NB4 (cell line): Measurements from ENCODE around the gene FGF11.

Experiments used
- DNase-seq: peaks from one replicate; pipeline ENCODE4 v3.0.0; 2010; ENCODE audit warnings: low read depth
- H3K4me3 ChIP-seq: one replicate; pipeline ENCODE4 v1.5.1; 2011; ENCODE audit warnings: mild to moderate bottlenecking, low read depth, low read length, moderate library complexity
- MYC ChIP-seq: IDR thresholded peaks from 2 replicates; pipeline ENCODE4 v1.6.1; 2011; ENCODE audit warnings: low read depth, low read length
- POLR2A ChIP-seq: IDR thresholded peaks from 2 replicates; pipeline ENCODE4 v1.6.1; 2011; ENCODE audit warnings: mild to moderate bottlenecking; ENCODE audit not compliant: insufficient read length; ENCODE audit errors: extremely low read depth
- TF ChIP-seq, protein P1 (sequence below): IDR thresholded peaks from one replicate; pipeline ENCODE4 v1.5.1; 2012; ENCODE audit warnings: low read depth, low read length
- TF ChIP-seq, protein P2 (sequence below): IDR thresholded peaks from 2 replicates; pipeline ENCODE4 v1.6.1; 2011; ENCODE audit warnings: low read depth, low read length

Gene FGF11

DNA sequence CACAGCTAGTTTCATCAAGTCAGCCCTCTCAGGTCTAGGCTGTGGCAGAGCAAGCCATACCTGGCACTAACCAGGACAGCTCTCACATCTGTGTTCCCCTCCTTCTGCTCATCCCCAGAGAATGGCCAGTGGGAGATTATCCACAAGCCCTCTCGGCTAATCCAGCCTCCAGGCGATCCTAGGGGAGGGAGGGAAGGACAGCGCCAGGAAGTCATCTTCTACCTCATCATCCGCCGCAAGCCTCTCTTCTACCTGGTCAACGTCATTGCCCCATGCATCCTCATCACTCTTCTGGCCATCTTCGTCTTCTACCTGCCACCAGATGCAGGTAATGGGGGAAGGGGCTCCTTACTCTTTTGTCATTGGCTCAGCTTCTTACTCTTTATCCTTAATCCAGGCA, 9.1 kb downstream of the FGF11 start:
- TF ChIP-seq, protein P1, sequence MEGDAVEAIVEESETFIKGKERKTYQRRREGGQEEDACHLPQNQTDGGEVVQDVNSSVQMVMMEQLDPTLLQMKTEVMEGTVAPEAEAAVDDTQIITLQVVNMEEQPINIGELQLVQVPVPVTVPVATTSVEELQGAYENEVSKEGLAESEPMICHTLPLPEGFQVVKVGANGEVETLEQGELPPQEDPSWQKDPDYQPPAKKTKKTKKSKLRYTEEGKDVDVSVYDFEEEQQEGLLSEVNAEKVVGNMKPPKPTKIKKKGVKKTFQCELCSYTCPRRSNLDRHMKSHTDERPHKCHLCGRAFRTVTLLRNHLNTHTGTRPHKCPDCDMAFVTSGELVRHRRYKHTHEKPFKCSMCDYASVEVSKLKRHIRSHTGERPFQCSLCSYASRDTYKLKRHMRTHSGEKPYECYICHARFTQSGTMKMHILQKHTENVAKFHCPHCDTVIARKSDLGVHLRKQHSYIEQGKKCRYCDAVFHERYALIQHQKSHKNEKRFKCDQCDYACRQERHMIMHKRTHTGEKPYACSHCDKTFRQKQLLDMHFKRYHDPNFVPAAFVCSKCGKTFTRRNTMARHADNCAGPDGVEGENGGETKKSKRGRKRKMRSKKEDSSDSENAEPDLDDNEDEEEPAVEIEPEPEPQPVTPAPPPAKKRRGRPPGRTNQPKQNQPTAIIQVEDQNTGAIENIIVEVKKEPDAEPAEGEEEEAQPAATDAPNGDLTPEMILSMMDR = no peak
- TF ChIP-seq, protein P2, sequence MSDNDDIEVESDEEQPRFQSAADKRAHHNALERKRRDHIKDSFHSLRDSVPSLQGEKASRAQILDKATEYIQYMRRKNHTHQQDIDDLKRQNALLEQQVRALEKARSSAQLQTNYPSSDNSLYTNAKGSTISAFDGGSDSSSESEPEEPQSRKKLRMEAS = no peak
- TF ChIP-seq MYC = no peak
- no peak for TF ChIP-seq POLR2A
- no peak overlapping the region for H3K4me3 ChIP-seq
- no peak for DNase-seq

DNA sequence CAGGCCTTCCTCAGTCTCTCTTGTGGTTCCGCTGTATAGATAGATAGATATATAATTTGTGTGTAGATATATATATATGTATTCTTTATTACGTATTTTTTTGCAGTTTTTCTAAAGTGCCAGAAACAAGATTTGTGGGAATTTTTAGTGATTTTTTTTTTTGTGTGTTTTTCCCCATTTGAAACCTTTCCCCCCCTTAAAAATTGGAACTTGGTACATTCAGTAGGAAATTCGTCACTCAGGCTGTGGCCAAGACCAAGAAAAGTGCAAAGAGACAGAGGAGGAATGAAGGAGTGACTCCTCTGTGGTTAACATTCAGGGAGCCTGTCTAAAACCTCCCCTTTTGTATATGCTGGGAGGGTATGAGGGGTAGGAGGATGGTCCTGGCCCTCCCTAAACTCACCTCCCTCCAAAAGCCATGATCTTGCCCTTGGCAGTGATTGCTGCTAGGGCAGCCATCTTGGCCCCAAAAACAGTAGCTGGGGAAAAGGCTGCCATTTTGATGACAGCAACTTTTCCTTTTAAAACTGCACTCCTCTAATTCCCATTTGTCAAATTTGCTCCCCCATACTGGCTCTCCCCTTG, 20.7 kb downstream of the FGF11 start:
- no peak overlapping the region for H3K4me3 ChIP-seq
- TF ChIP-seq, protein P1 = no peak
- TF ChIP-seq POLR2A = no peak
- TF ChIP-seq MYC = no peak
- TF ChIP-seq, protein P2 = no peak
- DNase-seq = no peak

DNA sequence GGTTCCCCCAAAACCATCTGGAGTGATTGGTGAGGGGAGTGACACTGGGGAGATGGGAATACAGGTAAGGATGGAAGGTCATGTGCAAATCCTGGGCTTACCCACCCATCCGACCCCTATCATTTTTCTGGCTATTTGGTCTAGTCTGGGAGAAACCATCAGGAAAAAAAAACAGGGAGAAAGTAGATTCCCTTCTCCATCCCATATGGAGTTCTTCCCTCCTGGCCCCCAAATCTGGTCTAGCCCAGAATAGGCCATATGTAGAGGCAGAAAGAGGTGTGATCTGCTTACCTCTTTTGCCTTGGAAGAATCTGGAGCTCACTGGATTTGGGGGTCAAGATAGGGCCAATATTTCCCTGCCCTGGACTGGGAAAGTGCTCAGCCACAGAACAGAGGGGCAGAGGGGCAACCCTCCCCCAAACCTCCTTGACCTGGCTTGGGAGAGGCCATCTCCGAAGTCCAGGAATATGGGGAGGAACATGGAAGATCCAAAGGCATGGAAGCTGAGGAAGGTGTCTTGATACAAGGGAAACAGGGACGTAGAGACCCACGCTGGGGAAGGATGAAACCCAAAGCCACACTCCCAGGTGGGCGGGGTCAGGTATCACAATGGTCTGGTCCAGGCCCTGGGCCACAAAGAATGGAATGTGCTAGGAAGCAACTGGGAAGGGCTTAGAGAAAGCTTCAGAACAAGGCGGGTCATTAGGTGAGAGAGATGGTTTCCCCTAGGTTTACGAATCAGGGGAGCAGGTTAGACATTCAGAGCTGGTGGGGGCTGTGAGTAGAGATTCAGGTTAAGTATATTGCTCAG, 21.7 kb downstream of the FGF11 start:
- no peak for DNase-seq

DNA sequence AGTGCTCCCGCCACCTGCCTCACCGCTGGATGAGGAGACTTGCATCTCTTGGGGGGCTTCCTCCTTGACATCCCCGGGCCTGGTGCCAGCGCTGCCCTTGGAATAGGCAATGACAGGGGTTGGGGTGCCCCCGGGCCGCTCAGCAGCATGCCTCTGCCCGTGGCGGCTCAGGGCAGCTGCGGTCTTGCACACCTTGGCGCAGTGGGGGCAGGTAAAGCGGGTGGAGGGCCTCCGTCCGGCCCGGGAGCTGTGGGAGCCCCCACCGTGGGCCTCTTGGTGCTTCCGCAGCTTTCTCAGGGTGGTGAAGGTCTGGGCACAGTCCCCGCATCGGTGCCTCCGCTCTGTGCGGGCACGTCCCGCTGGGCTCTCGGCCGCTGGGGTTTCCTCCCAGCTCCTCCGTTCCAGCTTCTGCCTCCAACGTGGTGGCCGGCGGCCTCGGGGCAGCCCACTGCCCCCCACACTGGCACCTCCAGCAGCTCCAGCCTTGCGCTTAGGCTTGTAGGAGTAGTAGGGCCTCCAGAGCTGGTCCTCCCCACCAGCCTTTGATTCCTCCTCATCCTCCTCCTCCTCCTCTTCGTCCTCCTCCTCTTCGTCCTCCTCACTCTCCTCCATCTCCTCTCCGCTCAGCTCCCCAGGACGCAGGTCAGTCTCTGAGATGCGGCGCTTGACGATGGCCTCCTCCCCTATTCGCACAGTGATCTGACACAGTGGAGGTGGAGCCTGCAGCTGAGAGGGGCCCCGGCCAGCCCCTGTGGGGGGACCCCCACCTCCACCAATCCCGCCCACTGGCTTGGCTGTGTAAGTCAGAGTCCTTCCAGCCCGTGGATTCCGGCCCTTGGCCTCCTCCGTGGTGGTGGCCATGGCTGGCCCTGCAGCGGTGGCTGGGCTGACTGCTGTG, 23.4 kb downstream of the FGF11 start:
- no peak overlapping the region for H3K4me3 ChIP-seq
- DNase-seq = no peak
- no peak for TF ChIP-seq POLR2A
- TF ChIP-seq, protein P2 = no peak
- TF ChIP-seq, protein P1 = no peak
- TF ChIP-seq MYC = no peak

More for the DNA sequence above, 21.7 kb downstream of the FGF11 start:
- no peak overlapping the region for H3K4me3 ChIP-seq
- no peak for TF ChIP-seq MYC
- TF ChIP-seq, protein P2 = no peak

DNA sequence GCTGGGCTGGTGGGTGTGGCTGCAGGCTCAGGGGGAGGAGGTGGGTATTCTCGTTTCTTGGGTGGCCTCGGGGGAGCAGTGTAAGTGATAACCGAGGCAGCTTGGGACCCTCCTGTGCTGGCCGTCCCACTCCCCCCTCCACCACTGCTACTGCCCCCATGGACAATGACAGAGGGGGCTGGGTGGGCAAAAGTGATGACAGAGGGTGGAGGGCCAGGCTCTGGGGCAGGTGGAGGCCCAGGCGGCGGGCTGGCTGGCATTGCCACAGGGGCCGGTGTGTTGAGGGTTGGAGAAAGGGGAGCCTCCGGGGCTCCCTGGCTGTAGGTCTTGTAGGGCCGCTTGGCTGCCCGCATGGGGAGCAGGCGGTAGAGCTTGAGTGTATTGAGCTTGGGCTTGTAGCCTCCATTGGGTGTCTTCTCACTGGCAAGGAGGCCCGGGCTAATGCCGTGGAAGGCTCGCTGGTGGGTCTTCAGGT, 24.1 kb downstream of the FGF11 start:
- DNase-seq = no peak
- H3K4me3 ChIP-seq = no peak overlapping the region
- TF ChIP-seq, protein P2 = no peak
- no peak for TF ChIP-seq MYC
- TF ChIP-seq, protein P1 = no peak
- no peak for TF ChIP-seq POLR2A
